Lung (tissue), 12 donors: Measurements from ENCODE around the gene ADD3. TPM values are rescaled to one million over a fixed set of nuclear protein-coding genes. Genes with fewer than 3 reads are reported as not detected.

ENCODE experiments used
- ATAC-seq: fragments of 200-7000 bp; cut with Tn5 transposase; one replicate; pipeline ENCODE4 v1.9.1; 2020; ENCODE audit warnings: moderate number of reproducible peaks; ENCODE audit not compliant: insufficient read depth, low FRiP score
- DNase-seq, 3 donors: peaks; one replicate each; pipeline ENCODE4 v3.0.0-alpha.2; 2013 to 2017
- H3K27ac ChIP-seq, 2 donors: one replicate each; pipeline ENCODE4 v1.5.1; 2013; ENCODE audit warnings: mild to moderate bottlenecking in 2 of 2, moderate library complexity in 2 of 2, control low read depth in 1 of 2, inconsistent platforms in 1 of 2, low read depth in 1 of 2, low read length in 1 of 2
- H3K27me3 ChIP-seq, 3 donors: one replicate each; pipeline ENCODE4 v1.5.1; 2013; ENCODE audit warnings: low read length in 2 of 3; ENCODE audit not compliant: control insufficient read depth in 3 of 3, insufficient read depth in 3 of 3
- H3K36me3 ChIP-seq, 4 donors: one replicate each; pipeline ENCODE4 v1.5.1; 2013; ENCODE audit warnings: low read length in 4 of 4, mild to moderate bottlenecking in 1 of 4, moderate library complexity in 1 of 4; ENCODE audit not compliant: control insufficient read depth in 4 of 4, insufficient read depth in 4 of 4
- H3K4me1 ChIP-seq, 5 donors: one replicate each; pipeline ENCODE4 v1.5.1; 2013; ENCODE audit warnings: low read length in 5 of 5, mild to moderate bottlenecking in 2 of 5, moderate library complexity in 1 of 5; ENCODE audit not compliant: control insufficient read depth in 5 of 5, insufficient read depth in 5 of 5
- H3K4me3 ChIP-seq: one replicate; pipeline ENCODE4 v1.5.1; 2013; ENCODE audit warnings: mild to moderate bottlenecking, control low read depth, moderate library complexity
- H3K9ac ChIP-seq, 2 donors: one replicate each; pipeline ENCODE4 v1.5.1; 2013; ENCODE audit warnings: low read length in 2 of 2, control low read depth in 1 of 2; ENCODE audit not compliant: insufficient read depth in 1 of 2
- H3K9me3 ChIP-seq, 4 donors: one replicate each; pipeline ENCODE4 v1.5.1; 2013; ENCODE audit warnings: low read length in 3 of 4, mild to moderate bottlenecking in 1 of 4, moderate library complexity in 1 of 4; ENCODE audit not compliant: control insufficient read depth in 4 of 4, insufficient read depth in 3 of 4
- WGBS, 2 donors: extraction: QIAGEN DNeasy Blood & Tissue Kit; methylation state at CpG; one replicate each; pipeline ENCODE4 v1.1.7; 2013; 5-methylcytosine and 5-hydroxymethylcytosine counted together
- polyA plus RNA-seq, 2 donors: library from polyadenylated mRNA; stranded (reverse); fragments of 200-250 nt; gene quantifications; one replicate each; pipeline ENCODE4 v1.2.1, GENCODE V29; 2013
- total RNA-seq, 2 donors: library from RNA; depleted of rRNA in 1 of 2; stranded (reverse); fragments of >200 nt in 1 of 2; gene quantifications; one replicate each; pipeline ENCODE4 v1.2.1, GENCODE V29; 2014 to 2021
- TF ChIP-seq, protein P1 (sequence below): IDR thresholded peaks from 2 replicates; pipeline ENCODE4 v1.5.1; 2012; ENCODE audit warnings: mild to moderate bottlenecking; ENCODE audit errors: control extremely low read depth, extremely low read depth
- donor health status: control.
- donor health status: control.
- donor health status: Bipolar disorder and iron deficiency.
- donor health status: healthy.
- donor health status: DM: yes; HTN: yes; CAD: no.

The ADD3 gene
- total and polyA plus RNA-seq, 4 donors, result 22.0 to 289 (median 56.1) TPM

DNA sequence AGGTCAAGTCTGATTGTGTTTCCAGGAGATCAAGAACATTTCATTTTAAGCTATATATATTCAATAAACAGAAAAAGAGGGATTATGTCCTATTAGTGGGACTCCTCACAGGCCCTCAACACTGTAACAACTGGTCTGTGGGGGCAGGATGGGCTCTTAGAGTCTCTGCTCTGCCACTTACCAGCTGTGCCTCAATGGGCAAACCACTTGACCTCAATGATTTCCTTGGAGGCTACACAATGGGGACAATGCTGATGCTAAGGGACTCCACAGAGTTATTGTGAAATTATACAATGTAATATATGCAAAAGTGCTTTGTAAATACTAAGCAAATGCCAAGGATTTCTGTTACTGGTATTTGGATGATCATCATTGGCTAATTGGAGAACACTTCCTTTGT lies 166.4 kb downstream of the ADD3 start:
- H3K9me3 ChIP-seq, result no peaks in the 10 kb centered on the region
- H3K4me1 ChIP-seq, result peaks cover 0 to 11% (median 3%) of the 10 kb centered on the region in 5 donors
- ATAC-seq, result no peak
- TF ChIP-seq, protein P1, sequence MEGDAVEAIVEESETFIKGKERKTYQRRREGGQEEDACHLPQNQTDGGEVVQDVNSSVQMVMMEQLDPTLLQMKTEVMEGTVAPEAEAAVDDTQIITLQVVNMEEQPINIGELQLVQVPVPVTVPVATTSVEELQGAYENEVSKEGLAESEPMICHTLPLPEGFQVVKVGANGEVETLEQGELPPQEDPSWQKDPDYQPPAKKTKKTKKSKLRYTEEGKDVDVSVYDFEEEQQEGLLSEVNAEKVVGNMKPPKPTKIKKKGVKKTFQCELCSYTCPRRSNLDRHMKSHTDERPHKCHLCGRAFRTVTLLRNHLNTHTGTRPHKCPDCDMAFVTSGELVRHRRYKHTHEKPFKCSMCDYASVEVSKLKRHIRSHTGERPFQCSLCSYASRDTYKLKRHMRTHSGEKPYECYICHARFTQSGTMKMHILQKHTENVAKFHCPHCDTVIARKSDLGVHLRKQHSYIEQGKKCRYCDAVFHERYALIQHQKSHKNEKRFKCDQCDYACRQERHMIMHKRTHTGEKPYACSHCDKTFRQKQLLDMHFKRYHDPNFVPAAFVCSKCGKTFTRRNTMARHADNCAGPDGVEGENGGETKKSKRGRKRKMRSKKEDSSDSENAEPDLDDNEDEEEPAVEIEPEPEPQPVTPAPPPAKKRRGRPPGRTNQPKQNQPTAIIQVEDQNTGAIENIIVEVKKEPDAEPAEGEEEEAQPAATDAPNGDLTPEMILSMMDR, result no peak
- no peak overlapping the region for H3K9ac ChIP-seq
- H3K4me3 ChIP-seq, result no peak overlapping the region
- no peaks in the 10 kb centered on the region for H3K36me3 ChIP-seq
- no peak for DNase-seq
- peaks cover 0 to 16% (median 1%) of the 10 kb centered on the region in 3 donors for H3K27me3 ChIP-seq
- no peak overlapping the region for H3K27ac ChIP-seq

- Histone ChIP-seq H3K36me3 (no peaks in the 10 kb centered on the region), H3K4me1 (peaks cover 0 to 9% (median 3%) of the 10 kb centered on the region in 5 donors), H3K4me3 (no peak overlapping the region), H3K9ac (no peak overlapping the region), H3K27me3 (peaks cover 0 to 10% (median 0%) of the 10 kb centered on the region in 3 donors), H3K9me3 (no peaks in the 10 kb centered on the region), H3K27ac (no peak overlapping the region)
- ATAC-seq (no peak), DNase-seq (no peak)
- 95 to 98% methylated on average over 5 of the region's 5 CpGs for WGBS, 2 donors
- TF ChIP-seq, protein P1, result no peak
Measured at GRCh38 chr10:110174816-110175215, 167.0 kb downstream of the ADD3 start.

- Histone ChIP-seq H3K4me1 (peaks cover 0 to 3% (median 0%) of the 10 kb centered on the region in 5 donors), H3K27me3 (peaks cover 0 to 5% (median 0%) of the 10 kb centered on the region in 3 donors), H3K9me3 (no peaks in the 10 kb centered on the region), H3K27ac (no peak overlapping the region), H3K4me3 (no peak overlapping the region), H3K36me3 (no peaks in the 10 kb centered on the region), H3K9ac (no peak overlapping the region)
- ATAC-seq (no peak), DNase-seq (no peak)
- TF ChIP-seq, protein P1, result no peak
- WGBS, 2 donors, result 90 to 91% methylated on average over 2 of the region's 2 CpGs
Measured at GRCh38 chr10:110175406-110175805, 167.6 kb downstream of the ADD3 start.
